T-helper 17 cell (primary cell): ENCODE measurements around the gene SEMA4D. TPM values are rescaled to one million over a fixed set of nuclear protein-coding genes. Genes with fewer than 3 reads are reported as not detected.

Experiments
- ATAC-seq: fragments of 150-1000 bp; cut with Tn5 transposase; 2 replicates; pipeline ENCODE4 v1.10.0; 2021; ENCODE audit warnings: mild to moderate bottlenecking, moderate library complexity
- DNase-seq, 3 donors: peaks; one replicate each; pipeline versions ENCODE4 v3.0.0 to v3.0.0-alpha.2; 2020 to 2021
- H3K9me3 ChIP-seq: one replicate; pipeline ENCODE4 v1.7.0; 2013; ENCODE audit warnings: low read length, mild to moderate bottlenecking; ENCODE audit not compliant: control insufficient read depth, poor library complexity, severe bottlenecking
- H3K27ac Mint-ChIP-seq: one replicate; pipeline ENCODE4 v1.8.0; 2022; ENCODE audit warnings: mild to moderate bottlenecking, moderate library complexity, mixed read lengths
- H3K27me3 Mint-ChIP-seq: one replicate; pipeline ENCODE4 v1.8.0; 2022; ENCODE audit warnings: mixed read lengths
- H3K36me3 Mint-ChIP-seq: one replicate; pipeline ENCODE4 v1.8.0; 2022; ENCODE audit warnings: low read depth, mixed read lengths
- H3K4me1 Mint-ChIP-seq: one replicate; pipeline ENCODE4 v1.8.0; 2022; ENCODE audit warnings: mild to moderate bottlenecking, mixed read lengths
- H3K4me3 Mint-ChIP-seq: one replicate; pipeline ENCODE4 v1.8.0; 2022; ENCODE audit warnings: mild to moderate bottlenecking, moderate library complexity, mixed read lengths
- total RNA-seq, 4 donors: library from RNA in 2 of 4; stranded (reverse) in 2 of 4; gene quantifications; one replicate each; pipeline ENCODE4 v1.2.3 and lab custom pipeline; 2022 to 2026

The SEMA4D gene
- total RNA-seq, 2 donors from 2014 or later, result 250 to 312 TPM

DNA sequence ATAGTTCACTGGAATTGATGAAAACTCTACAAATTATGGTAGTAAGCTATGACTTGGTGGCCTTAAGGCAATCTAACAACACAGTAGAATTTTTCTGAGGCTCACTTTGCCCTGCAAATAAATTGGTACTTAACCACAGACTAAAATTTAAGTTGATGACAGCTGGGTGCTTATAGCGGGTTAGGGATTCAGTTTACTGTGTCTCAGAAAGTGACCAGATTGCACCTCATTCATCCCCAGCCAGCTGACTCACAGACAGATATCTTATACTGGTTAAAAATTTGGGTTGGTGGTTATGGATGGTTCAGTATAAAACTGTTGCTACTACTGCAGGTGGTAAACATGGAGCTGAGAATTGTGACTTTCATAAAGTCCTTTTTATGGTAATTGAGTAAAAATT is 184.1 kb downstream of the SEMA4D start:
- Mint-ChIP-seq H3K36me3 (peaks cover 3% of the 10 kb centered on the region), H3K4me1 (peaks cover 20% of the 10 kb centered on the region), H3K27me3 (no peaks in the 10 kb centered on the region), H3K27ac (peak overlapping the region; percentile 11), H3K4me3 (no peak overlapping the region)
- DNase-seq, result no peak
- no peak for ATAC-seq
- H3K9me3 ChIP-seq, result no peaks in the 10 kb centered on the region

DNA sequence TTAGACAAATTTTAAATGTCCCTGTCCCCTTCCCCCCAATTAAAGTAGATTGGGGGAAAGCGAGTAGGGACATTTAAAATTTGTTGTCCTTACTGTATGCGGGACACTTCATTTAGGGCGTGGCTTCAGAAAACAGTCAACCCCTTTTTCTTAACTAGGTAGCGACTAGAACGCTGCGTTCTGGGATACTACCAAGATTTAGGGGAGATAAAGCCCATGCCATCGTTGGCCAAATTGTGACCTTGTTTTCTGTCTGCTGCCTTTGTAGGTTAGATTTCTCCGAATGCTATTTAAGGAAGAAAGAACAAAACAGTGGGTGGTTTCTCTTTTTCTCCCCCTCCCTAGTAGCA is 185.7 kb downstream of the SEMA4D start:
- Mint-ChIP-seq H3K36me3 (peaks cover 3% of the 10 kb centered on the region), H3K27me3 (no peaks in the 10 kb centered on the region), H3K4me1 (peaks cover 17% of the 10 kb centered on the region), H3K27ac (peak overlapping the region; percentile 66), H3K4me3 (peak overlapping the region; percentile 77)
- no peaks in the 10 kb centered on the region for H3K9me3 ChIP-seq
- ATAC-seq (no peak), DNase-seq (no peak)

DNA sequence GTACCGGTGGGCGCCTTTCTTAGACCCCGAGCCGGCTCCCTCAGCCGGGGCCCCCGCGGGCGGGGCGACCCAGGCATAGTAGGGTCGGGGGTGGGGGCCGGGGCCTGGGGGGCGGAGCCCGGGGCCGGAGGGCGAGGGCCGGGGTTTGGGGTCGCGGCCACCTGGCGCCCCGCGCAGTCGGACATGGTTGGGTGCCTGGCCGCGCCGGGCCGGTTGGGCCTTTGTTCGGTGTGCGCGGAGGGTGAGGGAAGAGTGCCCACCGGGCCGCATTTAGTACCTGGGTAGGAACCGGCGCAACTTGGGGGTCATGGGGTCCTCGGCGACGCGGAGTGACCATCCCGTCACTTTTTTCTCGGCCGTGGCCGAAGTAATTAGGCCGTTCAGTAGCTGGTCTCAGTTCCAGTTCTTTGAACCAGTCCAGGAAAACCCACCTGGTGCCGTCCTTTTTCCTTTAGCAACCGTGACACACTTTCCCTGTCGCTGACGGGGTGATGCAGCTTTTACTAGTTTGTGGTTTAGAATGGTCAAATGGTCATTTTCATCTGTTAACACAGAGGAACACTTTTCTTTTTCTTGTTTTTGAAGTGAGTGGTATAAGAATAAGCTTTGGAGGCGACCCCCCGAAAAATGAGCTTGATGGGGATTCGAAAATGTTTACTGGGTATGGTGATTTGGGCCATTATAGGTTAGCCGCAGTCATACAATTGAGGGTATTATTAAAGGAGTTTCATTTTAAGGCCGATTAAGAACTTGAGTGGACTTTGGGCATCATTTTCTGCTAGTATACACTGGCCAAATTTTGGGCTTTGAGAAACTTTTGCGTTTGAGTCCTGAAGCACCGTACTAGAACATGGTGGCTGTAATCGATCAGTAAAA is 186.3 kb downstream of the SEMA4D start:
- H3K4me1 Mint-ChIP-seq, result peaks cover 17% of the 10 kb centered on the region
- DNase-seq, result no peak
- peak overlapping the region; percentile 98 for H3K27ac Mint-ChIP-seq
- H3K27me3 Mint-ChIP-seq, result no peaks in the 10 kb centered on the region
- no peak for ATAC-seq
- H3K9me3 ChIP-seq, result no peaks in the 10 kb centered on the region
- peak overlapping the region; percentile 97 for H3K4me3 Mint-ChIP-seq
- peaks cover 5% of the 10 kb centered on the region for H3K36me3 Mint-ChIP-seq

Other genes starting within 250 kb of the SEMA4D start
- gene CKS2, start 186.9 kb downstream of the SEMA4D start, total RNA-seq, result 10 to 100 TPM; 11.9 to 18.1 TPM
- gene SECISBP2, start 179.6 kb downstream of the SEMA4D start, total RNA-seq, result 100 to 1,000 TPM; 106 to 115 TPM
- 10 to 100 TPM; 14.3 to 15.1 TPM for gene GADD45G, start 106.9 kb upstream of the SEMA4D start, total RNA-seq